Heart left ventricle (tissue), 16 donors: ENCODE measurements around the gene GRAP. TPM values are rescaled to one million over a fixed set of nuclear protein-coding genes. Genes with fewer than 3 reads are reported as not detected.
"Not testable (repeated sequence)": the region's sequence is repeated elsewhere in the genome, so short reads cannot be mapped to it uniquely, and the experiment has no call there.

Source experiments
- ATAC-seq, 4 donors: fragments of 200-7000 bp; cut with Tn5 transposase; one replicate each; pipeline ENCODE4 v1.9.1; 2020 to 2022; ENCODE audit warnings: moderate library complexity in 4 of 4, mild to moderate bottlenecking in 3 of 4, moderate number of reproducible peaks in 1 of 4
- DNase-seq, 5 donors: peaks; one replicate each; pipeline ENCODE4 v3.0.0-alpha.2; 2020
- H3K27ac ChIP-seq, 12 donors: fragments of 200-600 bp; sonication (generic) in 4 of 12; one replicate each; pipeline versions ENCODE4 v1.5.0 to v1.8.0; 2016 to 2022; ENCODE audit warnings: mild to moderate bottlenecking in 2 of 12
- H3K27me3 ChIP-seq, 9 donors: fragments of 200-600 bp; sonication (generic) in 2 of 9; one replicate each; pipeline versions ENCODE4 v1.5.1 to v1.8.0; 2016 to 2022; ENCODE audit warnings: mild to moderate bottlenecking in 3 of 9
- H3K36me3 ChIP-seq, 9 donors: fragments of 200-600 bp; sonication (generic) in 2 of 9; one replicate each; pipeline versions ENCODE4 v1.5.0 to v1.8.0; 2018 to 2022; ENCODE audit warnings: mild to moderate bottlenecking in 2 of 9
- H3K4me1 ChIP-seq, 12 donors: fragments of 200-600 bp; sonication (generic) in 4 of 12; one replicate each; pipeline versions ENCODE4 v1.5.0 to v1.8.0; 2016 to 2022; ENCODE audit warnings: mild to moderate bottlenecking in 3 of 12
- H3K4me3 ChIP-seq, 12 donors: fragments of 200-600 bp; sonication (generic) in 4 of 12; one replicate each; pipeline versions ENCODE4 v1.5.0 to v1.8.0; 2017 to 2022; ENCODE audit warnings: mild to moderate bottlenecking in 9 of 12, moderate library complexity in 4 of 12
- H3K9me3 ChIP-seq, 12 donors: fragments of 200-600 bp; sonication (generic) in 4 of 12; one replicate each; pipeline versions ENCODE4 v1.5.0 to v1.8.0; 2016 to 2022; ENCODE audit warnings: mild to moderate bottlenecking in 1 of 12
- CTCF ChIP-seq, 12 donors: fragments of 200-600 bp; sonication (generic) in 4 of 12; IDR thresholded peaks; one replicate each; pipeline versions ENCODE4 v1.5.0 to v1.8.0; 2018 to 2022; ENCODE audit warnings: antibody characterized with exemption in 12 of 12, mild to moderate bottlenecking in 5 of 12
- POLR2A ChIP-seq, 2 donors: fragments of 450-650 bp; IDR thresholded peaks; one replicate each; pipeline ENCODE4 v1.6.1; 2017; ENCODE audit warnings: antibody characterized with exemption in 2 of 2, mild to moderate bottlenecking in 2 of 2, moderate library complexity in 2 of 2
- WGBS, 4 donors: extraction: QIAGEN DNeasy Blood & Tissue Kit in 2 of 4; methylation state at CpG; one replicate each; pipeline versions ENCODE4 v1.1.5 to v1.1.7; 2013 to 2018; 5-methylcytosine and 5-hydroxymethylcytosine counted together
- intact Hi-C, 10 donors: fragments of 100-400 bp; cut with DNase I; formaldehyde crosslinking; loops; one replicate each; pipeline versions ENCODE4 v1.11.1 to v1.14.2; 2022
- polyA plus RNA-seq, 2 donors: library from polyadenylated mRNA; stranded (reverse); fragments of 200-250 nt; gene quantifications; one replicate each; pipeline ENCODE4 v1.2.3, GENCODE V29; 2013
- total RNA-seq, 9 donors: library from RNA; depleted of rRNA in 2 of 9; stranded (reverse); fragments of >200 nt in 2 of 9; fragmentation: NEBNext Ultra II Directional in 3 of 9; extraction: Animal tissue kit (Norgen Biotek cat#: 25700) in 3 of 9; gene quantifications; one replicate each; pipeline versions ENCODE4 v1.1.0 to v1.2.4, GENCODE V29; 2016 to 2023
- donor health status: ischemic (EF 13 %, LVEDD 7.1; RV severe dilation, severe dysfunction).
- donor health status: healthy with polysubstance abuse.
- donor health status: DM: no; HTN: yes; CAD: no.
- donor health status: DM: no; HTN: no; CAD: no.
- donor health status: ischemic (EF 25% LVEDD 6.9; RV normal size, moderate dysfunction).
- donor health status: ischemic (EF 25% LVEDD 5.7; RV mildly dilated, moderate dysfunction).
- donor health status: healthy.
- donor health status: DM: yes; HTN: yes; CAD: no.
- donor health status: ischemic (EF 35%, LVEDD 5.7; RV mildly dilated, moderate dysfunction).
- donor health status: nonischemic (EF 11% LVEDD 7.7; RV severe dilation, severe dysfunction).
- donor health status: DM: yes; HTN: yes; CAD: no.
- donor health status: PGD.
- donor health status: ischemic (EF 29% LVEDD 5.4; RV normal size, mild dysfunction).
- donor health status: nonischemic (EF 23%, LVEDD 6.1; RV moderate dilation, normal function).

Gene GRAP
- total and polyA plus RNA-seq, 11 donors: 1.1 to 6.3 (median 2.1) TPM

- H3K27me3 ChIP-seq, intact Hi-C loops, H3K4me1 ChIP-seq, H3K36me3 ChIP-seq, H3K9me3 ChIP-seq, H3K4me3 ChIP-seq: not testable (repeated sequence)
- WGBS, 4 donors: no CpG with 5 or more reads among the region's 4 CpGs
- ATAC-seq (peak; percentile 83 to 90 (median 86)), DNase-seq (peak; percentile 64 to 77 (median 70))
- peak overlapping the region in 4 of 12 donors; percentile 47 to 62 (median 54) for H3K27ac ChIP-seq
- peak in 11 of 12 donors; percentile 16 to 48 (median 42) for TF ChIP-seq CTCF (IDR thresholded peaks at IDR 0.05)
Measured at GRCh38 chr17:19031729-19032128, 15.0 kb downstream of the GRAP start.

- H3K36me3 ChIP-seq, H3K4me1 ChIP-seq, intact Hi-C loops, DNase-seq, H3K9me3 ChIP-seq, H3K27me3 ChIP-seq, H3K27ac ChIP-seq, H3K4me3 ChIP-seq, ATAC-seq: not testable (repeated sequence)
- 78 to 88% methylated on average over 2 of the region's 5 CpGs; no CpG with 5 or more reads in 2 of the 4 donors for WGBS, 4 donors
Measured at GRCh38 chr17:19030771-19031449, 15.8 kb downstream of the GRAP start.

- WGBS, 4 donors: 29 to 48% methylated on average over 2 of the region's 5 CpGs; no CpG with 5 or more reads in 2 of the 4 donors
- H3K36me3 ChIP-seq, H3K9me3 ChIP-seq, H3K4me1 ChIP-seq, DNase-seq, ATAC-seq, H3K27me3 ChIP-seq, H3K4me3 ChIP-seq, H3K27ac ChIP-seq, intact Hi-C loops: not testable (repeated sequence)
Measured at GRCh38 chr17:19029740-19030139, 17.0 kb downstream of the GRAP start.

- DNase-seq, H3K27me3 ChIP-seq, H3K9me3 ChIP-seq, H3K4me3 ChIP-seq, H3K36me3 ChIP-seq, H3K27ac ChIP-seq, H3K4me1 ChIP-seq, intact Hi-C loops, ATAC-seq: not testable (repeated sequence)
- no CpG with 5 or more reads among the region's 11 CpGs for WGBS, 4 donors
Measured at GRCh38 chr17:19028671-19029070, 18.1 kb downstream of the GRAP start.

GRCh38 chr17:19024101-19025078, 22.4 kb downstream of the GRAP start:
- peak in 3 of 5 donors; percentile 14 to 20 (median 20) for DNase-seq
- H3K27ac ChIP-seq: no peak overlapping the region
- 81 to 90% (median 86%) methylated on average over 19 to 22 of the region's 22 CpGs for WGBS, 4 donors
- ATAC-seq: no peak
- intact Hi-C loops: loop anchor here in 1 of 10 donors (5.0 kb wide), 1 partner anchor 57 kb away; no protein-coding TSS in a partner anchor
- no peaks in the 10 kb centered on the region for H3K4me1 ChIP-seq
- H3K27me3 ChIP-seq: no peaks in the 10 kb centered on the region
- TF ChIP-seq CTCF (IDR thresholded peaks at IDR 0.05) (no peak), POLR2A (IDR thresholded peaks at IDR 0.05) (no peak)
- H3K9me3 ChIP-seq: no peaks in the 10 kb centered on the region
- H3K4me3 ChIP-seq: no peak overlapping the region
- no peaks in the 10 kb centered on the region for H3K36me3 ChIP-seq
